Adrenal gland (tissue), 12 donors: ENCODE results near the gene RBM47. TPM values are rescaled to one million over a fixed set of nuclear protein-coding genes. Genes with fewer than 3 reads are reported as not detected.

Experiments used
- DNase-seq, 7 donors: peaks; one replicate each; pipeline ENCODE4 v3.0.0-alpha.2; 2019 to 2020
- H3K27ac ChIP-seq, 5 donors: fragments of 200-600 bp; sonication (generic) in 4 of 5; 1 replicate in 3 of 5; 2 replicates in 2 of 5; pipeline versions ENCODE4 v1.5.1 to v1.8.0; 2016 to 2020; ENCODE audit warnings: mild to moderate bottlenecking in 1 of 5
- H3K27me3 ChIP-seq: fragments of 200-600 bp; 2 replicates; pipeline ENCODE4 v1.8.0; 2021
- H3K36me3 ChIP-seq, 2 donors: fragments of 200-600 bp; replicated peaks in 1 of 2; 1 replicate in 1 of 2; 2 replicates in 1 of 2; pipeline versions ENCODE4 v1.5.1 to v1.8.0; 2018 to 2022
- H3K4me1 ChIP-seq, 2 donors: fragments of 200-600 bp; replicated peaks in 1 of 2; 1 replicate in 1 of 2; 2 replicates in 1 of 2; pipeline versions ENCODE4 v1.5.1 to v1.8.0; 2018 to 2021
- H3K4me3 ChIP-seq, 4 donors: fragments of 200-600 bp; sonication (generic) in 3 of 4; one replicate each; pipeline ENCODE4 v1.5.1; 2016 to 2018
- H3K9me3 ChIP-seq, 3 donors: fragments of 200-600 bp; sonication (generic) in 1 of 3; replicated peaks in 1 of 3; 1 replicate in 2 of 3; 2 replicates in 1 of 3; pipeline versions ENCODE4 v1.5.1 to v1.8.0; 2016 to 2021
- CTCF ChIP-seq, 6 experiments: fragments of 450-650 bp in 4 of 6; fragments of 200-600 bp in 2 of 6; sonication (generic) in 1 of 6; IDR thresholded peaks; 1 replicate in 5 of 6; 2 replicates in 1 of 6; pipeline versions ENCODE4 v1.5.1 to v1.8.0; 2016 to 2021; ENCODE audit warnings: antibody characterized with exemption in 6 of 6, mild to moderate bottlenecking in 2 of 6, moderate library complexity in 1 of 6
- POLR2A ChIP-seq, 2 donors: fragments of 450-650 bp; IDR thresholded peaks; one replicate each; pipeline ENCODE4 v1.6.1; 2017; ENCODE audit warnings: antibody characterized with exemption in 2 of 2, mild to moderate bottlenecking in 2 of 2, moderate library complexity in 1 of 2
- WGBS, 4 donors: extraction: QIAGEN DNeasy Blood & Tissue Kit in 2 of 4; methylation state at CpG; one replicate each; pipeline versions ENCODE4 v1.1.5 to v1.1.7; 2013 to 2017; 5-methylcytosine and 5-hydroxymethylcytosine counted together
- intact Hi-C, 2 donors: fragments of 100-400 bp; cut with DNase I; formaldehyde crosslinking; loops; one replicate each; pipeline versions ENCODE4 v1.14.1 to v1.15.0; 2022 to 2023
- polyA plus RNA-seq, 3 donors: library from polyadenylated mRNA; stranded (reverse); fragments of 200-250 nt in 2 of 3; fragments of 350-450 nt in 1 of 3; fragmentation: Illumina TruSeq in 1 of 3; extraction: RNeasy Lipid Tissue Mini Kit (QIAGEN cat#74804) in 1 of 3; gene quantifications; one replicate each; pipeline ENCODE4 v1.2.3, GENCODE V29; 2013 to 2014
- total RNA-seq, 9 donors: library from RNA; depleted of rRNA in 4 of 9; stranded (reverse); fragments of >200 nt in 4 of 9; fragments of 120-200 nt in 1 of 9; fragmentation: NEBNext Ultra II Directional in 1 of 9; extraction: Animal tissue kit (Norgen Biotek cat#: 25700) in 1 of 9; gene quantifications; one replicate each; pipeline versions ENCODE4 v1.1.0 to v1.2.4, GENCODE V29; 2013 to 2023
- donor health status: healthy with polysubstance abuse.
- donor health status: Bipolar disorder and iron deficiency.
- donor health status: DM: yes; HTN: yes; CAD: no.
- donor health status: DM: no; HTN: no; CAD: no.
- donor health status: DM: no; HTN: no; CAD: no.
- donor health status: DM: yes; HTN: yes; CAD: no.

Gene RBM47
- total and polyA plus RNA-seq, 12 donors, result 25.7 to 370 (median 155) TPM

DNA sequence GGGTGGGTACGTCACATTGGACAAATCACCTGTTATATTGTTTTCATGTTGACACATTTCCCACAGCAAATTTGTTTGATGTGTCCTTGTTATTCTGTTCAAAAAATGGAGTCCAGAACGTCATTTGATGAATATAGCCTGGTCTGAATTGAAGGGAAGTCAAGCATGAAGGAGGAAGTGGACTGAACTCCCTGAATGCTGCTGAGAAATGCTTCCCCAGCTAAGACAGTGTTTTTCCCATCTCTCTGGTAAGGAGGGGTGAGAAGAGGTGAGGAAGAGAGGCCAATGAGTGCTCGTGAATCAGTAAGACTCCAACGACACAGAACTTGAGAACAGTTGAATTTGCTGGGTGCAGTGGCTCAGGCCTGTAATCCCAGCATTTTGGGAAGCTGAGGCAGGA lies 127.4 kb downstream of the RBM47 start:
- WGBS, 4 donors, result 66 to 70% (median 68%) methylated on average over 4 of the region's 4 CpGs
- no peak for DNase-seq

GRCh38 chr4:40500781-40501180 lies 128.9 kb downstream of the RBM47 start:
- Histone ChIP-seq H3K36me3 (no peaks in the 10 kb centered on the region), H3K4me3 (no peak overlapping the region), H3K4me1 (peaks cover 4 to 11% of the 10 kb centered on the region in 2 donors), H3K9me3 (no peaks in the 10 kb centered on the region), H3K27ac (no peak overlapping the region), H3K27me3 (no peaks in the 10 kb centered on the region)
- intact Hi-C loops, result no loop called here
- TF ChIP-seq POLR2A (IDR thresholded peaks at IDR 0.05), result no peak
- TF ChIP-seq CTCF (IDR thresholded peaks at IDR 0.05), result no peak
- DNase-seq, result no peak
- WGBS, 4 donors, result 76 to 86% (median 79%) methylated on average over 6 of the region's 6 CpGs

More for the DNA sequence above, 127.4 kb downstream of the RBM47 start:
- TF ChIP-seq POLR2A (IDR thresholded peaks at IDR 0.05) (no peak), CTCF (IDR thresholded peaks at IDR 0.05) (no peak)
- H3K27me3 ChIP-seq, result no peaks in the 10 kb centered on the region
- intact Hi-C loops, result no loop called here
- no peaks in the 10 kb centered on the region for H3K36me3 ChIP-seq
- H3K9me3 ChIP-seq, result no peaks in the 10 kb centered on the region
- peak overlapping the region in 2 of 5 donors; percentile 13 to 62 for H3K27ac ChIP-seq
- peaks cover 4 to 11% of the 10 kb centered on the region in 2 donors for H3K4me1 ChIP-seq
- H3K4me3 ChIP-seq, result no peak overlapping the region

DNA sequence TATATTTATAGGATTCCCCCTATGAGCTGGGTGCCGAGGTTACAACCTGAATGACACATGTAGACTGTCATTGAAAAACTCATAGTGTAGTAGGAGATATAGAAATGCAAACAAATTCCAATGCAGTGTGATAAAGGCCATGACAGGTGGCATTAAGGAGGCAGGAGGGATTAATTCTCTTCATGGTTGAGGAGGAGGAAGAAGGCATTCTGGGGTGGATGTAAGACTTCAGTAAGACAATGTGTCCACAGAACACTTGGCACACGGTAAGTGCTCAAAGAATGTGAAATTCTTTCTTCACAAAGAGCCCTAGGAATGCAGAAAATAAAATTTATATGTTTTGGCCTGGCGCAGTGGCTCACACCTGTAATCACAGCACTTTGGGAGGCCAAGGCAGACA lies 136.5 kb downstream of the RBM47 start:
- Histone ChIP-seq H3K9me3 (no peaks in the 10 kb centered on the region), H3K4me1 (peaks cover 31 to 34% of the 10 kb centered on the region in 2 donors), H3K4me3 (no peak overlapping the region), H3K36me3 (no peaks in the 10 kb centered on the region), H3K27ac (peak overlapping the region in 2 of 5 donors; percentile 33 to 73), H3K27me3 (no peaks in the 10 kb centered on the region)
- no peak for DNase-seq
- intact Hi-C loops, result no loop called here
- TF ChIP-seq CTCF (IDR thresholded peaks at IDR 0.05) (no peak), POLR2A (IDR thresholded peaks at IDR 0.05) (no peak)
- 78 to 88% (median 82%) methylated on average over 3 of the region's 3 CpGs for WGBS, 4 donors

DNA sequence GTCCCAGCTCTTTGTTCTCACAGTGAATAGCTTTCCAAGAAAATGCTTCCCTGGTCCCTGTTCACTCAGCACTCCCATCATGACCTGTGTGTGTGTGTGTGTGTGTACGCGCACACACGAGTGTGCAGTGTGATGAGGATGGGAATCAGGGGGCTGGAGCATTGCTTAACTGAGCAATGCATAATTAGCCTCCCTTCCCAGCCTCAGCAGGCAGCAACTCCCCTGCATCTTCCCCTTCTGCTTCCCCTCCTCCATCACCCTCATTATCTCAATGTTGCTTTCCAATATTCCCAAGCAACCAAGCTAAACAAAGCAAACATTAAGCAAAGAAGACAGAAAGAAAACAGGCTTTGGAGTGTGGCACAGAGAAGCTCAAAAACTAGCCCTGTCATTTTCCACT lies 137.0 kb downstream of the RBM47 start:
- intact Hi-C loops, result no loop called here
- Histone ChIP-seq H3K27me3 (no peaks in the 10 kb centered on the region), H3K4me3 (no peak overlapping the region), H3K9me3 (no peaks in the 10 kb centered on the region), H3K36me3 (no peaks in the 10 kb centered on the region), H3K4me1 (peaks cover 31 to 34% of the 10 kb centered on the region in 2 donors), H3K27ac (peak overlapping the region in 2 of 5 donors; percentile 64 to 73)
- 81 to 87% (median 84%) methylated on average over 3 of the region's 3 CpGs for WGBS, 4 donors
- TF ChIP-seq CTCF (IDR thresholded peaks at IDR 0.05), result no peak
- TF ChIP-seq POLR2A (IDR thresholded peaks at IDR 0.05), result no peak
- no peak for DNase-seq
